ENCODE results near the gene KIAA1217.

KIAA1217 gene

DNA sequence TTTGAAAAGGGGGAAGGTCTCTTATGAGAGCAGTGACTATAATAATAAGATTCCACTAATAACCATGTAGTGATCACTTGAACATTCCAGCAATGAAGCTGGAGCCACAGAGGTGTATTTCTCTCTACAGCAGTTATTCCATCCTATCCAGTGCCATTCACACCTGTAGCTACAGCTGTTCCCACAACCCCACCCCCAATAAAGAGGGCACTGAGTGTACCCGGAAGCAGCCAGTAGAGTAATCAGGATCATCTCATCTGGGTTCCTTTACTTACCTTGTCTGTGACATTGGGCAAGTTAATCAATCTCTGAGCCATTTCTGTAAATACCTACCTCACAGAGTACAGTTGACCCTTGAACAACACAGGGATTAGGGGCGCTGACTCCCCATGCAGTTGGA, 188.7 kb downstream of the KIAA1217 start:
- no peak for FAIRE-seq
- TF ChIP-seq CTCF (IDR thresholded peaks at IDR 0.05; ENCODE audit: insufficient read depth, missing control alignments) = no peak
- DNase-seq (ENCODE audit: insufficient read length, low spot score) = no peak

- no peak for FAIRE-seq
- no peak for DNase-seq (ENCODE audit: insufficient read length, low spot score)
- no peak for TF ChIP-seq CTCF (IDR thresholded peaks at IDR 0.05; ENCODE audit: insufficient read depth, missing control alignments)
Measured at GRCh38 chr10:24404567-24404966, 195.6 kb downstream of the KIAA1217 start.

DNA sequence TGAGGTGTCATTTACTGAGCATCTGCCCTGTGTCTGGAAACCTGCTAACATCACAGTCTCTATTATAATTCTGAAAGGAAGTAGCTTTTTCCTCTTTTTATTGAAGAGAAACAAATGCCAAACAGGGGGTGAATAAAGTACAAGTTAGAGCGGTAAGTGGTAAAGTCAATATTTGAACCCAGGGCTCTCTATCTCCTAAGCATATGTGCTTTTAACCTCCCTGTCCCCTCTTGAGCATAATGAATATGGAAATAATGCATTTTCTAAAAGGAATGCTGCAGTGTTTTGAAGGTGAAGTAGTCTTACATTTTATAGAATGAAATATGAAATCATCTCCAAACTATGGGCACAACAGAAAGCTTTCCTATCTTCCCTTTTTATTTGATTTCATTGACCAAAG, 196.7 kb downstream of the KIAA1217 start:
- FAIRE-seq = no peak
- DNase-seq (ENCODE audit: insufficient read length, low spot score) = no peak
- no peak for TF ChIP-seq CTCF (IDR thresholded peaks at IDR 0.05; ENCODE audit: insufficient read depth, missing control alignments)

DNA sequence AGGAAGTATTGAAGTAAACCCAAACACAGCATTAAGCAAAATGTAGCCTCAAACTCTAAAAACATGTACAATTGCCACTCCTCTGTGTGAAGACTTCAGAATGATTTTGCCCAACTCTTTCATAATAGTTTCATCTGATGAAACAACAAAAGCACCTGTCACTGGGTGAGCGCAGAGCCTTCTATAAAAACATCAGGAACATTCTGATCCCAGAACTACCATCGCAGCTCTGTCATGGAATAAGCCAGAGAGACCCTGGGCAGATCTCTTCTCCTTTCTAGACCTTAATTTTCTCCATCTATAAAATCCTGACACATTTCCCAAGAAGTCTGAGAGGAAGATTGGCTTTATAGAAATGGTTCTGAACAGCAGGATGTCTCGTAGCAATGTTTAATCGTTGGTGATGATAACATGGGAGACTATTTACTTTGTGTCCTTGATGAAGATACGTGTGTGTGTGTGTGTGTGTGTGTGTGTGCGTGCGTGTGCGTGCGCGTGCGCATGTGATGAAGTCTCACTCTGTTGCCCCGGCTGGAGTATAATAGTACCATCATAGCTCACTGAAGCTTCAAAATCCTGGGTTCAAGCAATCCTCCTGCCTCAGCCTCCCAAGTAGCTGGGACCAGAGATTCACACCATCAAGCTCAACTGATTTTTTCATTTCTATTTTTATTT, 198.0 kb downstream of the KIAA1217 start:
- no peak for FAIRE-seq
- no peak for TF ChIP-seq CTCF (IDR thresholded peaks at IDR 0.05; ENCODE audit: insufficient read depth, missing control alignments)

GRCh38 chr10:24407928-24408327, 199.0 kb downstream of the KIAA1217 start:
- no peak for TF ChIP-seq CTCF (IDR thresholded peaks at IDR 0.05; ENCODE audit: insufficient read depth, missing control alignments)
- no peak for FAIRE-seq
- no peak for DNase-seq (ENCODE audit: insufficient read length, low spot score)

More for the DNA sequence above, 198.0 kb downstream of the KIAA1217 start:
- DNase-seq (ENCODE audit: insufficient read length, low spot score) = no peak

DNA sequence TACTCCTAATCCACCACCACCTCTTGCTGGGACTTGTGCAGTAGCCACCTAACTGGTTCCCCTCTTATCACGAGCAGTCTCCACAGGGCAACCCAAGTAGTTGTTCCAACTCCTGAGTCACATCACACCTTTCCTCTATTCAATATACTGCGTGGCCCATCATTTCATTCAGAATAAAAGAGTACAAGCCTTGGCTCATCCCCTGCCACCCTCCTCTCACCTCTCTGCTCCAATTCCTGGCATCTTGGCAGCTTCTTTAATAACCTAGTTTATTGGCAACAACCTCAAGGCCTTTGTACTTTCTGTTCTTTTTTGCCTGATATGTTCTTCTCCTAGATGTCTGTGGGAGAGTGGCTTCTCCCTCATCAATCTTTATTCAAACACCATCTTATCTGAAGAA, 199.4 kb downstream of the KIAA1217 start:
- FAIRE-seq (no peak), DNase-seq (ENCODE audit: insufficient read length, low spot score) (no peak)
- TF ChIP-seq CTCF (IDR thresholded peaks at IDR 0.05; ENCODE audit: insufficient read depth, missing control alignments) = no peak

GRCh38 chr10:24414597-24414996, 205.7 kb downstream of the KIAA1217 start:
- DNase-seq (ENCODE audit: insufficient read length, low spot score) = no peak
- no peak for FAIRE-seq

More at GRCh38 chr10:24414597-24414996, 205.7 kb downstream of the KIAA1217 start:
- no peak for TF ChIP-seq CTCF (IDR thresholded peaks at IDR 0.05; ENCODE audit: insufficient read depth, missing control alignments)
